ENCODE measurements around the gene ACTRT2. TPM values are rescaled to one million over a fixed set of nuclear protein-coding genes. Genes with fewer than 3 reads are reported as not detected.

ACTRT2 gene
- total RNA-seq, 4 donors from 2014 or later = not detected

- ATAC-seq (ENCODE audit: low FRiP score) = no peak
- no peak for TF ChIP-seq CTCF (IDR thresholded peaks at IDR 0.05)
- no peak for DNase-seq (ENCODE audit: low spot score)
Observed at GRCh38 chr1:3066250-3066711, 45.0 kb downstream of the ACTRT2 start.

- no peak for DNase-seq (ENCODE audit: low spot score)
- no peak for TF ChIP-seq CTCF (IDR thresholded peaks at IDR 0.05)
- ATAC-seq (ENCODE audit: low FRiP score) = no peak
Observed at GRCh38 chr1:3066826-3067225, 45.6 kb downstream of the ACTRT2 start.

- DNase-seq (ENCODE audit: low spot score) = no peak
- no peak for TF ChIP-seq CTCF (IDR thresholded peaks at IDR 0.05)
- ATAC-seq (ENCODE audit: low FRiP score) = no peak
Observed at GRCh38 chr1:3067301-3067670, 46.0 kb downstream of the ACTRT2 start.

- ATAC-seq (ENCODE audit: low FRiP score) (no peak), DNase-seq (ENCODE audit: low spot score) (no peak)
- no peak for TF ChIP-seq CTCF (IDR thresholded peaks at IDR 0.05)
Observed at GRCh38 chr1:3067671-3068563, 46.6 kb downstream of the ACTRT2 start.

- DNase-seq (ENCODE audit: low spot score) (no peak), ATAC-seq (ENCODE audit: low FRiP score) (no peak)
- TF ChIP-seq CTCF (IDR thresholded peaks at IDR 0.05) = no peak
Observed at GRCh38 chr1:3068564-3069431, 47.5 kb downstream of the ACTRT2 start, which contains the start of gene PRDM16. PRDM16 (plus strand) TSS chr1:3069203; CDS start chr1:3069260, 57 bp downstream.

GRCh38 chr1:3069491-3070308 is 48.4 kb downstream of the ACTRT2 start:
- ATAC-seq (ENCODE audit: low FRiP score) (peak; percentile 12), DNase-seq (ENCODE audit: low spot score) (no peak)
- no peak for TF ChIP-seq CTCF (IDR thresholded peaks at IDR 0.05)
